ENCODE results near the gene TRAPPC2.

GRCh38 chrX:13748486-13748885 is 14.1 kb upstream of the TRAPPC2 start:
- TF ChIP-seq POLR2AphosphoS5 (IDR thresholded peaks at IDR 0.05) (no peak), POLR2A (IDR thresholded peaks at IDR 0.05) (no peak)
